ENCODE data around the gene VPS25. TPM values are rescaled to one million over a fixed set of nuclear protein-coding genes. Genes with fewer than 3 reads are reported as not detected.
"Not testable (repeated sequence)": the region's sequence is repeated elsewhere in the genome, so short reads cannot be mapped to it uniquely, and the experiment has no call there.

VPS25 gene
- 10 to 100 TPM; 51.9 to 59.4 TPM for total RNA-seq

- peak within 1 kb of the TSS; percentile 96 for H3K4me3 Mint-ChIP-seq
- H3K27ac Mint-ChIP-seq: peak within 1 kb of the TSS; percentile 96
- CTCF ChIA-PET: interaction anchor here (0.6 to 2.4 kb wide), 8 partner anchors 10 to 195 kb away, joined by 3 to 7 read pairs (median 4); partner anchors contain the start of gene BECN1
- DNase-seq: peak; percentile 77
- POLR2A ChIA-PET: interaction anchor here (1.0 kb wide), 1 partner anchor 51 kb away, joined by 3 read pairs; the partner anchor contains the start of gene BECN1
- H3K4me1 Mint-ChIP-seq: peaks cover 32% of the 10 kb centered on the region
- H3K36me3 Mint-ChIP-seq (ENCODE audit: low read depth): peaks cover 33% of the 10 kb centered on the region
- H3K9me3 Mint-ChIP-seq: no peaks in the 10 kb centered on the region
- no peaks in the 10 kb centered on the region for H3K27me3 Mint-ChIP-seq
Observed at GRCh38 chr17:42773290-42774035, at the start of gene VPS25. TSS of gene VPS25 (plus strand) at chr17:42773449. CDS start at chr17:42773476, 27 bp downstream.

- ChIA-PET CTCF (no interaction called here), POLR2A (no interaction called here)
- no peaks in the 10 kb centered on the region for H3K27me3 Mint-ChIP-seq
Observed at GRCh38 chr17:42723636-42724035, 49.6 kb upstream of the VPS25 start.

GRCh38 chr17:42725143-42725542 lies 48.1 kb upstream of the VPS25 start:
- Mint-ChIP-seq H3K27me3 (no peaks in the 10 kb centered on the region), H3K36me3 (ENCODE audit: low read depth) (peaks cover 30% of the 10 kb centered on the region), H3K9me3 (no peaks in the 10 kb centered on the region), H3K4me3 (no peak overlapping the region), H3K27ac (no peak overlapping the region), H3K4me1 (no peaks in the 10 kb centered on the region)
- no peak for DNase-seq
- ChIA-PET POLR2A (no interaction called here), CTCF (interaction anchor here (0.7 to 1.1 kb wide), 2 partner anchors 9 to 26 kb away, joined by 3 to 4 read pairs; no protein-coding TSS in a partner anchor)

More at GRCh38 chr17:42723636-42724035, 49.6 kb upstream of the VPS25 start:
- DNase-seq: no peak
- Mint-ChIP-seq H3K4me1 (no peaks in the 10 kb centered on the region), H3K4me3 (no peak overlapping the region), H3K9me3 (no peaks in the 10 kb centered on the region), H3K36me3 (ENCODE audit: low read depth) (peaks cover 36% of the 10 kb centered on the region), H3K27ac (no peak overlapping the region)

GRCh38 chr17:42740699-42741098 lies 32.5 kb upstream of the VPS25 start:
- DNase-seq: no peak
- Mint-ChIP-seq H3K27ac (no peak overlapping the region), H3K9me3 (no peaks in the 10 kb centered on the region), H3K4me3 (no peak overlapping the region), H3K4me1 (peaks cover 21% of the 10 kb centered on the region), H3K27me3 (peaks cover 6% of the 10 kb centered on the region), H3K36me3 (ENCODE audit: low read depth) (peaks cover 9% of the 10 kb centered on the region)
- CTCF ChIA-PET: no interaction called here
- POLR2A ChIA-PET: no interaction called here

- H3K36me3 Mint-ChIP-seq (ENCODE audit: low read depth); DNase-seq; POLR2A ChIA-PET; H3K4me3 Mint-ChIP-seq; H3K9me3 Mint-ChIP-seq; H3K27ac Mint-ChIP-seq: not testable (repeated sequence)
- Mint-ChIP-seq H3K4me1 (peaks cover 21% of the 10 kb centered on the region), H3K27me3 (peaks cover 21% of the 10 kb centered on the region)
- CTCF ChIA-PET: interaction anchor here (0.6 kb wide), 1 partner anchor 18 kb away, joined by 3 read pairs; the partner anchor contains the start of gene RAMP2
Observed at GRCh38 chr17:42742916-42743315, 30.3 kb upstream of the VPS25 start.

GRCh38 chr17:42743595-42744282 lies 29.5 kb upstream of the VPS25 start:
- Mint-ChIP-seq H3K27me3 (peaks cover 27% of the 10 kb centered on the region), H3K4me1 (peaks cover 21% of the 10 kb centered on the region), H3K9me3 (no peaks in the 10 kb centered on the region), H3K36me3 (ENCODE audit: low read depth) (peaks cover 9% of the 10 kb centered on the region), H3K4me3 (peak overlapping the region; percentile 92), H3K27ac (peak overlapping the region; percentile 90)
- no peak for DNase-seq
- ChIA-PET CTCF (no interaction called here), POLR2A (no interaction called here)

- H3K9me3 Mint-ChIP-seq: no peaks in the 10 kb centered on the region
- peak overlapping the region; percentile 90 for H3K27ac Mint-ChIP-seq
- peaks cover 21% of the 10 kb centered on the region for H3K4me1 Mint-ChIP-seq
- POLR2A ChIA-PET: no interaction called here
- peak overlapping the region; percentile 92 for H3K4me3 Mint-ChIP-seq
- peaks cover 9% of the 10 kb centered on the region for H3K36me3 Mint-ChIP-seq (ENCODE audit: low read depth)
- CTCF ChIA-PET: no interaction called here
- H3K27me3 Mint-ChIP-seq: peaks cover 33% of the 10 kb centered on the region
- peak; percentile 63 for DNase-seq
Observed at GRCh38 chr17:42744283-42744805, 28.9 kb upstream of the VPS25 start.

GRCh38 chr17:42744806-42745617 lies 28.2 kb upstream of the VPS25 start, which contains the start of gene EZH1:
TSS of gene EZH1 (minus strand) at chr17:42745040. CDS start at chr17:42728941, 16,099 bp downstream.
- H3K27ac Mint-ChIP-seq: peak within 1 kb of the TSS; percentile 90
- ChIA-PET POLR2A (no interaction called here), CTCF (no interaction called here)
- peaks cover 21% of the 10 kb centered on the region for H3K4me1 Mint-ChIP-seq
- DNase-seq: peak; percentile 91
- H3K27me3 Mint-ChIP-seq: peaks cover 36% of the 10 kb centered on the region
- no peaks in the 10 kb centered on the region for H3K9me3 Mint-ChIP-seq
- peak within 1 kb of the TSS; percentile 92 for H3K4me3 Mint-ChIP-seq
- peaks cover 9% of the 10 kb centered on the region for H3K36me3 Mint-ChIP-seq (ENCODE audit: low read depth)

GRCh38 chr17:42748202-42748907 lies 24.9 kb upstream of the VPS25 start:
- CTCF ChIA-PET: interaction anchor here (1.3 to 2.3 kb wide), 3 partner anchors 10 to 14 kb away, joined by 3 to 5 read pairs (median 4); no protein-coding TSS in a partner anchor
- no peak overlapping the region for H3K27ac Mint-ChIP-seq
- H3K36me3 Mint-ChIP-seq (ENCODE audit: low read depth): peaks cover 4% of the 10 kb centered on the region
- H3K4me3 Mint-ChIP-seq: no peak overlapping the region
- H3K4me1 Mint-ChIP-seq: peaks cover 16% of the 10 kb centered on the region
- POLR2A ChIA-PET: interaction anchor here (0.6 kb wide), 1 partner anchor 317 kb away, joined by 4 read pairs; no protein-coding TSS in a partner anchor
- H3K9me3 Mint-ChIP-seq: no peaks in the 10 kb centered on the region
- peaks cover 54% of the 10 kb centered on the region for H3K27me3 Mint-ChIP-seq
- DNase-seq: no peak

- no peak overlapping the region for H3K4me3 Mint-ChIP-seq
- no peaks in the 10 kb centered on the region for H3K9me3 Mint-ChIP-seq
- CTCF ChIA-PET: interaction anchor here (1.0 to 2.3 kb wide), 6 partner anchors 10 to 192 kb away, joined by 3 to 6 read pairs (median 4); partner anchors contain the start of gene PSMC3IP
- H3K27me3 Mint-ChIP-seq: peaks cover 60% of the 10 kb centered on the region
- H3K27ac Mint-ChIP-seq: no peak overlapping the region
- DNase-seq: no peak
- H3K36me3 Mint-ChIP-seq (ENCODE audit: low read depth): peaks cover 4% of the 10 kb centered on the region
- peaks cover 9% of the 10 kb centered on the region for H3K4me1 Mint-ChIP-seq
- POLR2A ChIA-PET: no interaction called here
Observed at GRCh38 chr17:42748908-42749798, 24.1 kb upstream of the VPS25 start.

GRCh38 chr17:42750739-42751344 lies 22.4 kb upstream of the VPS25 start:
- Mint-ChIP-seq H3K4me3 (no peak overlapping the region), H3K27ac (no peak overlapping the region), H3K9me3 (no peaks in the 10 kb centered on the region), H3K27me3 (peaks cover 62% of the 10 kb centered on the region), H3K36me3 (ENCODE audit: low read depth) (no peaks in the 10 kb centered on the region), H3K4me1 (no peaks in the 10 kb centered on the region)
- POLR2A ChIA-PET: interaction anchor here (0.5 kb wide), 1 partner anchor 309 kb away, joined by 4 read pairs; no protein-coding TSS in a partner anchor
- CTCF ChIA-PET: interaction anchor here (0.5 to 2.1 kb wide), 5 partner anchors 11 to 173 kb away, joined by 3 to 6 read pairs (median 4); partner anchors contain the start of gene PSMC3IP
- no peak for DNase-seq
